ENCODE results near the gene OR10G3.

DNA sequence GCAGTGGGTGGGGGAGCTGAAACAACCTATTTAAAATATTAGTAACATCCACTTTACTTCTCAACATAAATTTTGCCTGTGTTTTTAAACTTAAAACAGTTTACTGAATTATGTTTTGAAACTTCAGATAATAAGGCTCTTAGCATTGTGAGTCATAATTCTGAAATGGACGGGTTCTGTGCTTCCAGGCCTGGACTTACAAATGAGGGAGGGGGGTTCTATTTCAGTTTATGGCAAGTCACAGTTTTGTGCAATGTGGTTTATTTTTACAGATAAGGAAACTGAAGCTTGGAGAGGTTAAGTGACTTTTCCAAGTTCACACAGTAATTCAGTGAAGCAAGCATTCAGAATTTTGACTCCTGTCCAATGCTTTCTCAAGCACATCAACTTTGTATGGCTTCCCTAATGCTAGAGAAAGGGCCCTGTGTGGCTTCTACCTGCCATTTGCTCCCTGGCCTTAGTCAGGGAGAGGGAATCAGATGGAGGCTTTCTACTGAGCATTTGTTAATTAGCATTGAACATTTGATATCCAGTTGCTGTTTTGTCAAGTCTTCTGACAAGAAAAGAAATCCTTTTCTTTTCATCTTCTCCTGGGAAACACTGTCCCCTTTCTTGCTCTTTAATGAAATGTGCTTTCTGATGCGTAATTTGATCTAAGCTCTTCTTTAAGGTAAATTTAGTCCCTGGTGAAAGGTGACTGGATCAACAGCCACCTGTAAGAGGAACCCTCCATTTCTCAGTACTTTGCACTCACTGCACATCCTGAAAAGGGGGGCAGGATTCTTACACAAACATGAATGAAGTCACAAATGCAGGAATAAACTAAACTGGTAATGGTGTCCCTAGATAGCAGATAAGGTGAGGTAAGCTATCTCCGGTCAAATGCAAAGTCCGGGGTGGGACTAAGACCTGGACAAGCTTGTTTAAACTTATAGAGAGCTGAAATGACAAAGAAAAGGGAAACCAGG lies 51.2 kb downstream of the OR10G3 start:
- TF ChIP-seq, protein P1, sequence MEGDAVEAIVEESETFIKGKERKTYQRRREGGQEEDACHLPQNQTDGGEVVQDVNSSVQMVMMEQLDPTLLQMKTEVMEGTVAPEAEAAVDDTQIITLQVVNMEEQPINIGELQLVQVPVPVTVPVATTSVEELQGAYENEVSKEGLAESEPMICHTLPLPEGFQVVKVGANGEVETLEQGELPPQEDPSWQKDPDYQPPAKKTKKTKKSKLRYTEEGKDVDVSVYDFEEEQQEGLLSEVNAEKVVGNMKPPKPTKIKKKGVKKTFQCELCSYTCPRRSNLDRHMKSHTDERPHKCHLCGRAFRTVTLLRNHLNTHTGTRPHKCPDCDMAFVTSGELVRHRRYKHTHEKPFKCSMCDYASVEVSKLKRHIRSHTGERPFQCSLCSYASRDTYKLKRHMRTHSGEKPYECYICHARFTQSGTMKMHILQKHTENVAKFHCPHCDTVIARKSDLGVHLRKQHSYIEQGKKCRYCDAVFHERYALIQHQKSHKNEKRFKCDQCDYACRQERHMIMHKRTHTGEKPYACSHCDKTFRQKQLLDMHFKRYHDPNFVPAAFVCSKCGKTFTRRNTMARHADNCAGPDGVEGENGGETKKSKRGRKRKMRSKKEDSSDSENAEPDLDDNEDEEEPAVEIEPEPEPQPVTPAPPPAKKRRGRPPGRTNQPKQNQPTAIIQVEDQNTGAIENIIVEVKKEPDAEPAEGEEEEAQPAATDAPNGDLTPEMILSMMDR (IDR thresholded peaks at IDR 0.05; ENCODE audit: low read length), result no peak
- TF ChIP-seq EZH2phosphoT487 (IDR thresholded peaks at IDR 0.05; ENCODE audit: low read length), result no peak

Measured in MM.1S (cell line).